Fibroblast of villous mesenchyme (primary cell): ENCODE measurements around the gene PTDSS2. TPM values are rescaled to one million over a fixed set of nuclear protein-coding genes. Genes with fewer than 3 reads are reported as not detected.

Source experiments
- DNase-seq: peaks from one replicate; pipeline ENCODE4 v3.0.0-alpha.2; 2010; ENCODE audit warnings: low read depth
- H3K4me3 ChIP-seq: 2 replicates; pipeline ENCODE4 v1.5.1; 2011; ENCODE audit warnings: low read depth, mild to moderate bottlenecking, low read length
- CTCF ChIP-seq: IDR thresholded peaks from 2 replicates; pipeline ENCODE4 v1.5.1; 2012; ENCODE audit warnings: low read depth, mild to moderate bottlenecking, low read length; ENCODE audit not compliant: insufficient read depth
- total RNA-seq: library from RNA; depleted of rRNA; stranded (reverse); fragments of >200 nt; gene quantifications from 2 replicates; pipeline ENCODE4 v1.2.3, GENCODE V29; 2012

PTDSS2 gene
- total RNA-seq, 1 donor, result 31.5 TPM

GRCh38 chr11:506995-507726 lies 57.1 kb downstream of the PTDSS2 start, which contains the start of gene RNH1:
TSS of gene RNH1 (minus strand) at chr11:507242. CDS start at chr11:502162, 5,080 bp downstream.
- peak; percentile 98 for DNase-seq
- H3K4me3 ChIP-seq, result peak within 1 kb of the TSS; percentile 83
- TF ChIP-seq CTCF, result no peak

- no peak for DNase-seq
- TF ChIP-seq CTCF, result no peak
- H3K4me3 ChIP-seq, result peak overlapping the region; percentile 66
Observed at GRCh38 chr11:507727-508515, 57.8 kb downstream of the PTDSS2 start.

GRCh38 chr11:508956-509355 lies 58.9 kb downstream of the PTDSS2 start:
- DNase-seq, result no peak
- no peak overlapping the region for H3K4me3 ChIP-seq
- no peak for TF ChIP-seq CTCF

GRCh38 chr11:512761-513595 lies 62.9 kb downstream of the PTDSS2 start:
- DNase-seq, result no peak
- no peak for TF ChIP-seq CTCF
- no peak overlapping the region for H3K4me3 ChIP-seq

DNA sequence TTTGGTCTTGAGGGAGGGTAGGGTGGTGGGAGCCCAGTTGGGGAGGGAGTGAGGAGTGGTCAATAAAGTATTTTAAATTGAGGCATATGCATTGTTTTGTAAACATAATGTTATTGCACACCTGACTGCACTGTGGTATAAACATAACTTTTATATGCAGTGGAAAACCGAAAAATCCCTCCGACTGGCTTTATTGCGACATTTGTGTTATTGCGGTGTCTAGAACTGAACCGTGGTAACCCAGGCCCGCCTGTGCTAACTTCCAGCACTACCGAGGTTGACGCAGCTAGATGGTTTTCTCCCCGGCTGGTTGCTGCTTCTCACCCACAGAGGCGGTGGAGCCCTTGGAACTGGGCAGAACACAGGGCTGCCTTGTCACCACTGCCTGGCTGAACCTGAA lies 64.5 kb downstream of the PTDSS2 start:
- H3K4me3 ChIP-seq, result no peak overlapping the region
- no peak for DNase-seq
- no peak for TF ChIP-seq CTCF

DNA sequence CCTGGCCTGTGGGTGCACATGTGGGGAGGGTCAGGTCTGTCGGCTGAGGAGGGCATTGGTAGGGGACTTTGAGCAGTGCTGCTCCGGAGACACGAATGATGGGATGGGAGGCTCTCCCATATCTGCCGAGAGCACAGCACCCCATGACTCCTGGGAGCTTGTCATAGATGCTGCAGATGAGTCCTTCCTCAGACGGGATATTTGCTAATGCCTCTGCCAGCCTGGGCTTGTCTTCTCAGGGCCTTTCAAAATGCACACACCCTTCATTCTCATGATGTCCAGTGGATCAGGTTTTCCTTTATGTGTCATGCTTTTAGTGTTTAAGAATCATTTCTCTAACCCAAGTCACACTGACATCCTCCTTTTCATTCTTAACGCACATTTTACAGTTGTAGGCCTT lies 65.1 kb downstream of the PTDSS2 start:
- DNase-seq, result no peak
- no peak overlapping the region for H3K4me3 ChIP-seq
- no peak for TF ChIP-seq CTCF
